Heart left ventricle (tissue), 13 donors: ENCODE results near the gene ZNF536.

Experiments
- CTCF ChIP-seq, 12 donors: fragments of 200-600 bp; sonication (generic) in 4 of 12; IDR thresholded peaks; one replicate each; pipeline versions ENCODE4 v1.5.0 to v1.8.0; 2018 to 2022; ENCODE audit warnings: antibody characterized with exemption in 12 of 12, mild to moderate bottlenecking in 5 of 12
- POLR2A ChIP-seq, 2 donors: fragments of 450-650 bp; IDR thresholded peaks; one replicate each; pipeline ENCODE4 v1.6.1; 2017; ENCODE audit warnings: antibody characterized with exemption in 2 of 2, mild to moderate bottlenecking in 2 of 2, moderate library complexity in 2 of 2
- donor health status: ischemic (EF 13 %, LVEDD 7.1; RV severe dilation, severe dysfunction).
- donor health status: DM: no; HTN: yes; CAD: no.
- donor health status: DM: no; HTN: no; CAD: no.
- donor health status: ischemic (EF 25% LVEDD 6.9; RV normal size, moderate dysfunction).
- donor health status: ischemic (EF 25% LVEDD 5.7; RV mildly dilated, moderate dysfunction).
- donor health status: ischemic (EF 35%, LVEDD 5.7; RV mildly dilated, moderate dysfunction).
- donor health status: nonischemic (EF 11% LVEDD 7.7; RV severe dilation, severe dysfunction).
- donor health status: DM: yes; HTN: yes; CAD: no.
- donor health status: PGD.
- donor health status: ischemic (EF 29% LVEDD 5.4; RV normal size, mild dysfunction).
- donor health status: nonischemic (EF 23%, LVEDD 6.1; RV moderate dilation, normal function).

- TF ChIP-seq CTCF (IDR thresholded peaks at IDR 0.05) (no peak), POLR2A (IDR thresholded peaks at IDR 0.05) (no peak)
These were observed 3.4 kb downstream of the ZNF536 start for GRCh38 chr19:30375553-30376031.
